ENCODE results near the gene MBP. TPM values are rescaled to one million over a fixed set of nuclear protein-coding genes. Genes with fewer than 3 reads are reported as not detected.

MBP gene
- total and polyA plus RNA-seq, 2 of the 13 experiments (the other 11 are each of a cell fraction or from before 2014, with no cell fraction given), result 5.0 to 8.5 TPM

GRCh38 chr18:77114415-77115191 lies 18.0 kb downstream of the MBP start (continued):
- TF ChIP-seq ZNF530 (CRISPR knock-in tag; IDR thresholded peaks at IDR 0.05; ENCODE audit: low read depth) (no peak), NFE2 (CRISPR knock-in tag; IDR thresholded peaks at IDR 0.05) (no peak), ZNF704 (CRISPR knock-in tag; IDR thresholded peaks at IDR 0.05; ENCODE audit: borderline replicate concordance) (no peak), NFYC (CRISPR knock-in tag; IDR thresholded peaks at IDR 0.05) (no peak), THAP11 (CRISPR knock-in tag; IDR thresholded peaks at IDR 0.05) (peak; percentile 26; the same call in 1 of the 2 replicates), TBP (CRISPR knock-in tag; IDR thresholded peaks at IDR 0.05) (no peak), HMGXB4 (CRISPR knock-in tag; IDR thresholded peaks at IDR 0.05; ENCODE audit: borderline replicate concordance in 1 of 2, low read depth in 1 of 2) (peak; percentile 22 to 35; a peak in 1 of 4 replicates), ARNTL (CRISPR knock-in tag; IDR thresholded peaks at IDR 0.05) (peak; percentile 96), ZNF781 (CRISPR knock-in tag; IDR thresholded peaks at IDR 0.05; ENCODE audit: borderline replicate concordance, not compliant biosample characterization) (no peak), ZNF589 (CRISPR knock-in tag; conservative IDR thresholded peaks at IDR 0.05) (no peak), RERE (CRISPR knock-in tag; IDR thresholded peaks at IDR 0.05; ENCODE audit: low read depth) (no peak), XRCC5 (optimal IDR thresholded peaks at IDR 0.05; ENCODE audit: low read length) (peak; percentile 30), SKI (IDR thresholded peaks at IDR 0.05; ENCODE audit: partially characterized antibody) (peak; percentile 13), ZNF766 (CRISPR knock-in tag; IDR thresholded peaks at IDR 0.05; ENCODE audit: borderline replicate concordance) (no peak), MLX (CRISPR knock-in tag; IDR thresholded peaks at IDR 0.05) (no peak), SIX4 (CRISPR knock-in tag; IDR thresholded peaks at IDR 0.05) (no peak), ZNF512 (CRISPR knock-in tag; IDR thresholded peaks at IDR 0.05) (no peak), ZNF274 (CRISPR knock-in tag; IDR thresholded peaks at IDR 0.05) (0 out of 2 replicates have a peak, but pooled peaks have one; percentile 17)

All from HepG2 (cell line).